MM.1S (cell line): Measurements from ENCODE around the gene TRABD2B.

Source experiments
- CTCF ChIP-seq: fragments of 300-600 bp; sonication (generic); IDR thresholded peaks from 2 replicates; pipeline ENCODE4 v1.5.1; 2016; ENCODE audit warnings: antibody characterized with exemption, low read length, mixed read lengths
- EZH2phosphoT487 ChIP-seq: fragments of 300-600 bp; sonication (generic); IDR thresholded peaks from 2 replicates; pipeline ENCODE4 v1.6.1; 2018; ENCODE audit warnings: antibody characterized with exemption, low read length

GRCh38 chr1:47805921-47806361, 191.2 kb downstream of the TRABD2B start:
- TF ChIP-seq CTCF, result no peak
- TF ChIP-seq EZH2phosphoT487, result no peak
